Purkinje cell (primary cell): ENCODE data around the gene SLC66A1. TPM values are rescaled to one million over a fixed set of nuclear protein-coding genes. Genes with fewer than 3 reads are reported as not detected.

Source experiments
- polyA plus RNA-seq: library from polyadenylated mRNA; unstranded; fragments of >200 nt; fragmentation: Nextera tagmentation; gene quantifications from 2 replicates; pipeline ENCODE4 v1.2.1, GENCODE V29; 2014

Gene SLC66A1, protein sequence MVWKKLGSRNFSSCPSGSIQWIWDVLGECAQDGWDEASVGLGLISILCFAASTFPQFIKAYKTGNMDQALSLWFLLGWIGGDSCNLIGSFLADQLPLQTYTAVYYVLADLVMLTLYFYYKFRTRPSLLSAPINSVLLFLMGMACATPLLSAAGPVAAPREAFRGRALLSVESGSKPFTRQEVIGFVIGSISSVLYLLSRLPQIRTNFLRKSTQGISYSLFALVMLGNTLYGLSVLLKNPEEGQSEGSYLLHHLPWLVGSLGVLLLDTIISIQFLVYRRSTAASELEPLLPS
- polyA plus RNA-seq, result 2.2 and 7.9 TPM in 2 replicates

DNA sequence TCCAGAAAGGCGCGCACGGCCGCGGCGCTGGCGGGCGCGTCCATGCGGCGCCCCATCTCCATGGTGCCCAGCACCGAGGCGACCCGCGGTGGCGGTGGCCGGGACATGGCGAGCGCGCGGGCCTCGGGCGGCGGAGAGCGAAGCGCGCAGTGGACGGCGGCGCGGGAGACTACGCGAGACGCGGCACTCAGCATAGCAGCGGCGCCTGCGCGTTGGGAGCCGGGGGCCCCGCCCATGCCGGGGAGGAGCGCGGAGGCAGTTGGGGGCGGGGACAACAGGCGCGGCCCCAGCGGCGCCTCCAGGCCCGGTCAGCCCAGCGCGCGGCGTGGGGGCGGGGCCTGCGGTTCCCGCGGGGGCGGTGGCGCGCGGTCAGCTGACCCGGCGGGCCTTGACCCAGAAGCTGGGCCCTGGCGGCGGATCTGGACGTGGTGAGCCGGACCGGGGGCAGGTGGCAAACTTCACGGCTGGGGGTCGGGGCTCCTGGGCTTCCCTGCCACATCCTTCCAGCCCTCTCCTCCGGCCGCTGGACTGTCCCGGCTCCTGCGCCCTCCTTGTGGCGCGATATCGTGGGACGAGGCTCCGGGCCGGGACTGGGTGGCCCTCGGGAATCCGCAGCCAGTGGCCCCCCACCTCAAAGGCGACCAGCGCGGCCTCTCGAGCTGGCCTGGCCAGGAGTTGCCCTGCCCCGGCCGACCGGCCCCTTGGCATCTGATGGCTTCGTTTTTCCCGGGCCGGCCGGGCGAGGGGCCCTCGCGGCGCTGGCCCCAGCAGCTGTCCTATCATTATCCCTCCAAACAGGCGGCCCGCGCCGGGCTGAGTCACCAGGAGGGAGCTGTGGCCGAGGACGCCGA is at the start of gene SLC66A1, which contains the start of gene AKR7A2:
TSS of gene SLC66A1 (plus strand) at position 396 of the 851 bp plus-strand sequence. CDS start 5,352 bp downstream, outside the sequence.
TSS of gene AKR7A2 (minus strand) at position 214 of the 851 bp plus-strand sequence. CDS start at position 194, 20 bp downstream.

DNA sequence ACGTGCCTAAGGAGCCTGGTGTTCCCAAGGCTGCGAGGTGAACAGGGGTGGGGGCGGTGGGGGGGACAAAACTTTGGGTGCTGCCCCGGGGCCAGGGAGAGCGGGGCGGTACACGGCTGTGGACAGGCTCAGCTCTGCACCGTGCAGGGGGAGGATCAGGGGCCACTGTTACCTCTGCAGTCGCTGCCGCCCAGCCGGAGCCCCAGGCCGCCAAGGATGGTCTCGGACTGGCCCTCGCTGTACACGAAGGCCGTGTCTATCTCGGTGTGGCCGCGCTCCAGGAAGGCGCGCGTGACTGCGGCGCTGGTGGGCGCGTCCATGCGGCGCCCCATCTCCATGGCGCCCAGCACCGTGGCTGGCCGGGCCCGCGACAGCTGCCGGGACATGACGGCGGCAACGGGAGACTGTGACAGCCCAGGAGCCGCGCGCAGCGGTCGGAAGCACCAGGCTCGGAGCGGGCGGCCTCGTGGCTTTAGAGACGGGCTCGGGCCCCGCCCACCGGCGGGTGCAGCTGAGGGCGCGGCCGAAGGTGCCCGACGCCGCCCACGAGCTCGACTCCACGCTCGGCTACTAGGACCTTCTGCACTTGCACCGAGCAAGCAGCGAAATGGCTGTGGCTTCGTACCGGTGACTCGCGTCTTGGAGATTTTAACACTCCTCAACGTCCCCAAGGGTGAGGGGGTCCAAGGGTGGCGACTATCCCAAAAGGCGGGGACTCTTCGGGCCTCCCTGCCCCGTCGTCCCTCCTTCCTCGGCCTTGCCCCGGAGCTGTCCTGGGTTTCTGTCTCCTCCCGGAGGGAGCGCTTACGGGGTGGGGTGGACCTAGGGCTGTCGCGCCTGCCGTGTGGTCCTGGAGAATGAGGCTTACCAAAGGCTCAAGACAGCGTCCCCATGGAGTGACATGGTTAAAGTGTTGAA is 23.5 kb upstream of the SLC66A1 start, which contains the start of gene AKR7A3:
TSS of gene AKR7A3 (minus strand) at position 447 of the 918 bp plus-strand sequence. CDS start at position 386, 61 bp downstream.

Other genes starting within 250 kb of the SLC66A1 start
- gene UBR4, start 102.1 kb upstream of the SLC66A1 start, polyA plus RNA-seq, result 87.9 and 107 TPM in 2 replicates
- 14.3 and 18.8 TPM in 2 replicates for gene EMC1, start 60.8 kb upstream of the SLC66A1 start, polyA plus RNA-seq
- gene MRTO4, start 60.5 kb upstream of the SLC66A1 start, polyA plus RNA-seq, result 22.3 and 26.8 TPM in 2 replicates
- not detected in 2 replicates for gene AKR7A3, start 23.6 kb upstream of the SLC66A1 start, polyA plus RNA-seq
- gene AKR7A2, start 182 bp upstream of the SLC66A1 start, polyA plus RNA-seq, result 3.7 and 11.6 TPM in 2 replicates
- gene CAPZB, start 173.2 kb downstream of the SLC66A1 start, polyA plus RNA-seq, result 68.8 and 103 TPM in 2 replicates